H9 (cell line): Measurements from ENCODE around the gene MYO1D. TPM values are rescaled to one million over a fixed set of nuclear protein-coding genes. Genes with fewer than 3 reads are reported as not detected.

Experiments used
- DNase-seq: peaks from one replicate; pipeline ENCODE4 v3.0.0-alpha.2; 2017
- H2AFZ ChIP-seq: one replicate; pipeline ENCODE4 v1.6.1; 2013; ENCODE audit warnings: mild to moderate bottlenecking, low read length, control low read depth, moderate library complexity
- H2AK5ac ChIP-seq: 2 replicates; pipeline ENCODE4 v1.6.1; 2013; ENCODE audit warnings: low read length, control low read depth, mixed read lengths; ENCODE audit not compliant: insufficient read length
- H2BK120ac ChIP-seq: one replicate; pipeline ENCODE4 v1.6.1; 2013; ENCODE audit warnings: low read depth, mild to moderate bottlenecking, low read length, control low read depth, inconsistent platforms; ENCODE audit not compliant: poor library complexity, severe bottlenecking
- H2BK12ac ChIP-seq: 2 replicates; pipeline ENCODE4 v1.6.1; 2013; ENCODE audit warnings: low read length, control low read depth, mixed read lengths, low read depth; ENCODE audit not compliant: insufficient read length
- H2BK15ac ChIP-seq: 2 replicates; pipeline ENCODE4 v1.6.1; 2013; ENCODE audit warnings: low read depth, low read length, control low read depth
- H2BK20ac ChIP-seq: one replicate; pipeline ENCODE4 v1.6.1; 2013; ENCODE audit warnings: low read depth, mild to moderate bottlenecking, low read length, control low read depth, inconsistent platforms; ENCODE audit not compliant: poor library complexity, severe bottlenecking
- H2BK5ac ChIP-seq: 2 replicates; pipeline ENCODE4 v1.6.1; 2013; ENCODE audit warnings: low read length, control low read depth, mixed read lengths; ENCODE audit not compliant: insufficient read length
- H3K14ac ChIP-seq: 2 replicates; pipeline ENCODE4 v1.6.1; 2013; ENCODE audit warnings: low read length, control low read depth; ENCODE audit not compliant: insufficient read depth
- H3K18ac ChIP-seq: 2 replicates; pipeline ENCODE4 v1.6.1; 2013; ENCODE audit warnings: low read depth, mild to moderate bottlenecking, mixed read lengths, low read length, control low read depth; ENCODE audit not compliant: insufficient read length
- H3K23ac ChIP-seq: 2 replicates; pipeline ENCODE4 v1.6.1; 2013; ENCODE audit warnings: low read length, control low read depth, mixed read lengths, low read depth; ENCODE audit not compliant: insufficient read length
- H3K23me2 ChIP-seq: 2 replicates; pipeline ENCODE4 v1.6.1; 2013; ENCODE audit warnings: low read depth, mild to moderate bottlenecking, mixed read lengths, low read length, control low read depth; ENCODE audit not compliant: insufficient read length, poor library complexity, severe bottlenecking
- H3K27ac ChIP-seq: 2 replicates; pipeline ENCODE4 v1.5.1; 2013; ENCODE audit warnings: low read length, control low read depth, mixed read lengths, low read depth; ENCODE audit not compliant: insufficient read length
- H3K27me3 ChIP-seq: 2 replicates; pipeline ENCODE4 v1.6.1; 2013; ENCODE audit warnings: low read length, control low read depth, inconsistent platforms; ENCODE audit not compliant: insufficient read depth
- H3K4ac ChIP-seq: 2 replicates; pipeline ENCODE4 v1.6.1; 2013; ENCODE audit warnings: low read depth, mild to moderate bottlenecking, control low read depth, inconsistent platforms, low read length, moderate library complexity
- H3K4me1 ChIP-seq: 2 replicates; pipeline ENCODE4 v1.6.1; 2013; ENCODE audit warnings: low read length, control low read depth, inconsistent platforms; ENCODE audit not compliant: insufficient read depth
- H3K4me2 ChIP-seq: 2 replicates; pipeline ENCODE4 v1.6.1; 2013; ENCODE audit warnings: low read length, control low read depth, mixed read lengths; ENCODE audit not compliant: insufficient read length, insufficient read depth
- H3K56ac ChIP-seq: 2 replicates; pipeline ENCODE4 v1.6.1; 2013; ENCODE audit warnings: low read depth, mild to moderate bottlenecking, mixed read lengths, low read length, control low read depth; ENCODE audit not compliant: insufficient read length
- H3K79me1 ChIP-seq: 2 replicates; pipeline ENCODE4 v1.6.1; 2013; ENCODE audit warnings: low read depth, mild to moderate bottlenecking, moderate library complexity, low read length, control low read depth, inconsistent platforms; ENCODE audit not compliant: insufficient read depth, poor library complexity, severe bottlenecking
- H3K79me2 ChIP-seq: 2 replicates; pipeline ENCODE4 v1.6.1; 2013; ENCODE audit warnings: low read length, control low read depth, inconsistent platforms; ENCODE audit not compliant: insufficient read depth
- H3K9ac ChIP-seq: 2 replicates; pipeline ENCODE4 v1.6.1; 2013; ENCODE audit warnings: low read length, control low read depth, mixed read lengths; ENCODE audit not compliant: insufficient read length; ENCODE audit errors: extremely low read depth
- H3K9me3 ChIP-seq: one replicate; pipeline ENCODE4 v1.6.1; 2013; ENCODE audit warnings: low read depth, low read length, inconsistent platforms; ENCODE audit not compliant: control insufficient read depth
- H3T11ph ChIP-seq: one replicate; pipeline ENCODE4 v1.6.1; 2013; ENCODE audit warnings: mild to moderate bottlenecking, low read length, control low read depth, inconsistent platforms
- H4K20me1 ChIP-seq: one replicate; pipeline ENCODE4 v1.6.1; 2013; ENCODE audit not compliant: control insufficient read depth, insufficient read length, insufficient read depth
- H4K5ac ChIP-seq: 2 replicates; pipeline ENCODE4 v1.6.1; 2013; ENCODE audit warnings: low read depth, mild to moderate bottlenecking, mixed read lengths, low read length, control low read depth; ENCODE audit not compliant: insufficient read length
- H4K8ac ChIP-seq: replicated peaks from 2 replicates; pipeline ENCODE4 v1.6.1; 2013; ENCODE audit warnings: low read length, control low read depth, mixed read lengths, low read depth; ENCODE audit not compliant: insufficient read length
- H4K91ac ChIP-seq: 2 replicates; pipeline ENCODE4 v1.6.1; 2013; ENCODE audit warnings: low read depth, mild to moderate bottlenecking, moderate library complexity, mixed read lengths, low read length, control low read depth; ENCODE audit not compliant: insufficient read length
- H3K27ac Mint-ChIP-seq, 3 experiments: 2 replicates in 2 of 3; 3 replicates in 1 of 3; pipeline ENCODE4 v1.8.0; 2020 to 2021; ENCODE audit warnings: mixed read lengths in 3 of 3, mild to moderate bottlenecking in 1 of 3, moderate library complexity in 1 of 3
- H3K27me3 Mint-ChIP-seq: 2 replicates; pipeline ENCODE4 v1.8.0; 2021; ENCODE audit warnings: low read depth, mild to moderate bottlenecking, moderate library complexity, mixed read lengths
- H3K36me3 Mint-ChIP-seq, 3 experiments: 2 replicates in 2 of 3; 3 replicates in 1 of 3; pipeline ENCODE4 v1.8.0; 2020 to 2021; ENCODE audit warnings: low read depth in 3 of 3, mixed read lengths in 3 of 3; ENCODE audit not compliant: insufficient read depth in 1 of 3
- H3K4me1 Mint-ChIP-seq, 2 experiments: 2 replicates each; pipeline ENCODE4 v1.8.0; 2020; ENCODE audit warnings: mixed read lengths in 2 of 2
- H3K4me3 Mint-ChIP-seq, 2 experiments: 2 replicates in 1 of 2; 3 replicates in 1 of 2; pipeline ENCODE4 v1.8.0; 2020 to 2021; ENCODE audit warnings: mild to moderate bottlenecking in 2 of 2, mixed read lengths in 2 of 2, moderate library complexity in 1 of 2
- H3K9me3 Mint-ChIP-seq, 2 experiments: 2 replicates in 1 of 2; 3 replicates in 1 of 2; pipeline ENCODE4 v1.8.0; 2020; ENCODE audit warnings: mild to moderate bottlenecking in 2 of 2, mixed read lengths in 2 of 2, moderate library complexity in 1 of 2
- total RNA-seq: library from RNA; stranded (reverse); gene quantifications from 2 replicates; pipeline ENCODE4 v1.2.1, GENCODE V29; 2021
- TF ChIP-seq, protein P1 (sequence below): fragments of 200-600 bp; sonication (generic); conservative IDR thresholded peaks from 3 replicates; pipeline ENCODE4 v1.8.0; 2021; ENCODE audit warnings: antibody characterized with exemption, mild to moderate bottlenecking

Gene MYO1D
- total RNA-seq, 1 experiment from 2014 or later = 19.0 TPM

DNA sequence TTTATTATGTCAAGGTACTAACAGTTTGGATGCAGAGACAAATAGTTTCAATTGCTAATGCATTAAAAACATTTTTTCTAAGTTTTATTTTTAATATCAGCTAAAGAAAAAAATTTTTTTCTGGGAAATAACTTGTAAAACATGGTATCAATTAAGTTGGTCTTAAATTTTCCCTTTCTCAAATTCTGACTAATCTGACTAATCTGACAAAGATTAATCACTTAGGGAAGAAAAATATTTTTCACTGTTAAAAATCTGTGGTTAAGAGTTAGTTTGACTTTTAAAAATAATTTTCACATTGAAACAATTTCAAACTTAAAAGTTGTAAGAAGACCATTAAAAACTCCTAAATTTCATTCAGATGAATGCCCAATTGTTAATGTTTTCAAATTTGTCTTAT, 74.6 kb downstream of the MYO1D start:
- Histone ChIP-seq H3K9me3 (no peaks in the 10 kb centered on the region), H2AFZ (no peak overlapping the region), H3K27ac (no peak overlapping the region), H3K27me3 (no peaks in the 10 kb centered on the region), H2BK15ac (no peak overlapping the region), H3K23ac (no peak overlapping the region), H4K8ac (no peak overlapping the region), H2BK20ac (no peak overlapping the region), H3K23me2 (no peaks in the 10 kb centered on the region), H2BK12ac (no peak overlapping the region), H3K4me1 (no peaks in the 10 kb centered on the region), H4K91ac (no peak overlapping the region), H3K4ac (no peak overlapping the region), H3K79me2 (0 out of 2 replicates have a peak, but pooled peaks cover 2% of the 10 kb centered on the region), H3K79me1 (no peaks in the 10 kb centered on the region), H4K5ac (no peak overlapping the region), H3K4me2 (no peak overlapping the region), H3K56ac (no peak overlapping the region), H2BK5ac (no peak overlapping the region), H4K20me1 (no peaks in the 10 kb centered on the region), H3T11ph (no peak overlapping the region), H3K14ac (no peak overlapping the region), H3K18ac (no peak overlapping the region), H3K9ac (no peak overlapping the region), H2AK5ac (no peak overlapping the region), H2BK120ac (no peak overlapping the region)
- no peak overlapping the region for H3K27ac Mint-ChIP-seq
- H3K4me3 Mint-ChIP-seq = no peak overlapping the region
- H3K4me1 Mint-ChIP-seq = no peaks in the 10 kb centered on the region; a peak in 1 of 4 replicates
- no peaks in the 10 kb centered on the region for H3K9me3 Mint-ChIP-seq
- TF ChIP-seq, protein P1, sequence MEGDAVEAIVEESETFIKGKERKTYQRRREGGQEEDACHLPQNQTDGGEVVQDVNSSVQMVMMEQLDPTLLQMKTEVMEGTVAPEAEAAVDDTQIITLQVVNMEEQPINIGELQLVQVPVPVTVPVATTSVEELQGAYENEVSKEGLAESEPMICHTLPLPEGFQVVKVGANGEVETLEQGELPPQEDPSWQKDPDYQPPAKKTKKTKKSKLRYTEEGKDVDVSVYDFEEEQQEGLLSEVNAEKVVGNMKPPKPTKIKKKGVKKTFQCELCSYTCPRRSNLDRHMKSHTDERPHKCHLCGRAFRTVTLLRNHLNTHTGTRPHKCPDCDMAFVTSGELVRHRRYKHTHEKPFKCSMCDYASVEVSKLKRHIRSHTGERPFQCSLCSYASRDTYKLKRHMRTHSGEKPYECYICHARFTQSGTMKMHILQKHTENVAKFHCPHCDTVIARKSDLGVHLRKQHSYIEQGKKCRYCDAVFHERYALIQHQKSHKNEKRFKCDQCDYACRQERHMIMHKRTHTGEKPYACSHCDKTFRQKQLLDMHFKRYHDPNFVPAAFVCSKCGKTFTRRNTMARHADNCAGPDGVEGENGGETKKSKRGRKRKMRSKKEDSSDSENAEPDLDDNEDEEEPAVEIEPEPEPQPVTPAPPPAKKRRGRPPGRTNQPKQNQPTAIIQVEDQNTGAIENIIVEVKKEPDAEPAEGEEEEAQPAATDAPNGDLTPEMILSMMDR = no peak
- DNase-seq = no peak
- no peaks in the 10 kb centered on the region for H3K36me3 Mint-ChIP-seq
- no peaks in the 10 kb centered on the region for H3K27me3 Mint-ChIP-seq
